Measurements from ENCODE around the gene ATP9A.
"Not testable (repeated sequence)": the region's sequence is repeated elsewhere in the genome, so short reads cannot be mapped to it uniquely, and the experiment has no call there.

The ATP9A gene

GRCh38 chr20:51796340-51796739 lies 28.1 kb upstream of the ATP9A start:
- DNase-seq: no peak

DNA sequence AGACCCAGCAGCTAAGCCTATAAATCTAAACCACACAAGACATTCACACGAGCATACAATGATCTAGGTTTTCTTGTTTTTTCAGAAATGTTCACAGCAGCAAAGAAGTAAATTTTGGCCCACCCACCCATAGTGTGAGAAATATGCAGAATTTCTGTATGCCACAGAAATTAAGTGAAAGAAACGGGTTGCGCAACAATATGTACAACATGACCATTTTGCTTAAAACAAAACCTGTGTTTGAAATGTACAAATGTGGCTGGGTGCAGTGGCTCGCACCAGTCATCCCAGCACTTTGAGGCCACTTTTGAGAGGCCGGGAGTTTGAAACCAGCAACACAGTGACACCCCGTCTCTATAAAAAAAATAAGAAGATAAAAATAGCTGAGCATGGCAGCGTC lies 24.8 kb upstream of the ATP9A start:
- DNase-seq: no peak

GRCh38 chr20:51791626-51792025 lies 23.4 kb upstream of the ATP9A start:
- DNase-seq: no peak

GRCh38 chr20:51790256-51790655 lies 22.1 kb upstream of the ATP9A start:
- no peak for DNase-seq

GRCh38 chr20:51789434-51789833 lies 21.2 kb upstream of the ATP9A start:
- DNase-seq: no peak

- no peak for DNase-seq
These were observed 20.6 kb upstream of the ATP9A start for GRCh38 chr20:51788822-51789221.

- DNase-seq: no peak
These were observed 16.1 kb upstream of the ATP9A start for GRCh38 chr20:51784299-51784698.

DNA sequence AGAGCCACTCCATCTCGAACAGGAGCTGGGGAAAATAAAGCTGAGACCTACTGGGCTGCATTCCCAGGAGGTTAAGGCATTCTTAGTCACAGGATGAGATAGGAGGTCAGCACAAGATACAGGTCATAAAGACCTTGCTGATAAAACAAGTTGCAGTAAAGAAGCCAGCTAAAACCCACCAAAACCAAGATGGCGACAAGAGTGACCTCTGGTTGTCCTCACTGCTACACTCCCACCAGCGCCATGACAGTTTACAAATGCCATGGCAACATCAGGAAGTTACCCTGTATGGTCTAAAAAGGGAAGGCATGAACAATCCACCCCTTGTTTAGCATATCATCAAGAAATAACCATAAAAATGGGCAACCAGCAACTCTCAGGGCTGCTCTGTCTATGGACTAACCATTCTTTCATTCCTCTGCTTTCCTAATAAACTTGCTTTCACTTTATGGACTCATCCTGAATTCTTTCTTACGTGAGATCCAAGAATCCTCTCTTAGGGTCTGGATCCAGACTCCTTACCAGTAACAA lies 10.1 kb upstream of the ATP9A start:
- not testable (repeated sequence) for DNase-seq

- no peak for DNase-seq
These were observed 7.1 kb upstream of the ATP9A start for GRCh38 chr20:51775241-51775640.

GRCh38 chr20:51772236-51772635 lies 4.0 kb upstream of the ATP9A start:
- no peak for DNase-seq

GRCh38 chr20:51769976-51770615 lies 1.9 kb upstream of the ATP9A start:
- no peak for DNase-seq

DNA sequence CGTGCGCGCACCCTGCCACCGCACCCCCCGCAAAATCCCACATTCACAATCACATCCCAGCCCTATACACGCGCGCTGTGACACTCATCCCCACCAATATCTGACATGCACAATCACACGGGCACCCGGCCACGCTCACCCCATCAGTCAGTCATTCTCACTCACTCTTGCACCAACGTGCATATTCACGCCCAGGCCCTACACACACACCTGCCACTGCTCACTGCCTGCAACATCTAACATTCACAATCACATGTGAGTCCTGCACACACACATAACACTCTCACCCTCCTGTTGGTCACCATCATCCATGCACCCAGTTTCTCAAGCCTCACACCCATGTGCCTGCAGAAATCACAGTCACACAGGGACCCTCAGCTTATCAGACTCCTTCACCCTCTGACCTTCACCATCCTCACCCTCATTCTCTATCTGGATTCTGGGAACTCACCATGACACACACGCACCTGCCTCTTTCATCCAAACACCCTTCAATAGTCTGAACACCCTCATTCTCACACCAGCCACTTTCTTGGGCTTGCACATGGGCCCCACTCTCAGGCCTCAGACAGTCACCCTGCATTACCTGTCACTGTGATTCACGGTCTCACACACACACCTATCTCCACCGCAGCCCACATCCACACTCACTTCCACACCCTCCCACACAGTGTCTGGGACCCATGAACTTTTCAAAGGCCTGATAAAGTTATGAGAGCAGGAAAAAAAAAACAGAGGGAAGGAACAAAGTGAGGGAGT lies 748 bp upstream of the ATP9A start:
- DNase-seq: peak; percentile 57

- peak; percentile 83 for DNase-seq
These were observed 960 bp downstream of the ATP9A start for GRCh38 chr20:51766994-51767866.

GRCh38 chr20:51765381-51765780 lies 2.8 kb downstream of the ATP9A start:
- not testable (repeated sequence) for DNase-seq

GRCh38 chr20:51763965-51764602 lies 4.1 kb downstream of the ATP9A start:
- peak; percentile 12 for DNase-seq

DNA sequence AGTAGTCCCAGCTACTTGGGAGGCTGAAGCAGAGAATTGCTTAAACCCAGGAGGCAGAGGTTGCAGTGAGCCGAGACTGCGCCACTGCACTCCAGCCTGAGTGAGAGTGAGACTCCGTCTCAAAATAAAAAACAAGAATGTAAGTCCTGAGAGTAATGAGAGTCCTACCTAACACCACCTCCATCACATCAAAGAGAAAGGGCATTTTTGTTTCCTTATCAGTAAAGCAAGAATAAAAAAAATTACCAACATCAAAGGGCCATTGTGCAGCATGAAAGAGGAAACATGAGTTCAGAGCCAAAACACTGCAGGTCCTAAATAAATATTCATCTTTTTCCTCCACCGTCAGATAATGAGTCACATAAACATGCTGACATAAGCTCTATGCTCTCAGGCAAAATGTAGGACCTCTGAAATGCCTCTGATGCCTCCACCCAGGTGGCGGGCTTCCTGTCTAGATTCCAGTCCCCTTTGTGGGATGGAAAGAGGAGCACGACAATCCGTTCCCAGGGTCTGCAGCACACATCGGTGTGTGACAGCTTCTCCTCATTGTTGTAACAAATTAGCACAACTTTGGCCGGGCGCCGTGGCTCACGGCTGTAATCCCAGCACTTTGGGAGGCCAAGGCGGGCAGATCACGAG lies 7.2 kb downstream of the ATP9A start:
- DNase-seq: no peak

- no peak for DNase-seq
These were observed 8.2 kb downstream of the ATP9A start for GRCh38 chr20:51759769-51760510.

DNA sequence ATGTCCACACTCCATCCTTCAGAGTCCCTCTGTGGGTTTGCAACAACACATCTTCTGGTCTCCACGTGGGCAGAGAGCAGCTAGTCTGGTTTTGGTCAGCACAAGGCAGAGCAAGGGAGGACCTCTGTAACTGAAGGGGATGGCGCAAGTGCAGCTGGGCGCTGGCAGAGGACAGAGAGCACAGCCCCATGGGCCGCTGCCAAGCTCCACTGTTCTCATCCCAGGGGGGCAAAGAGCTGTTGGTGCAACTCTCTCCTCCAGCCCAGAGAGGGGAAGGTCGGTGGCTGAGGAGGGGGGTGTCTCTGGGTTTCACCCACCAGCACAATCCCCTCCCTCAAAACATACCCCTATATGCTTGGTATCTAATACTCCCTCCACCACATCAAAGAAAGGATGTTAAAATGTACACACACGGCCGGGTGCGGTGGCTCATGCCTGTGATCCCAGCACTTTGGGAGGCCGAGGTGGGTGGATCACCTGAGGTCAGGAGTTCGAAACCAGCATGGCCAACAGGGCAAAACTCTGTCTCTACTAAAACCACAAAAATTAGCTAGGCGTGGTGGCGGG lies 9.1 kb downstream of the ATP9A start:
- no peak for DNase-seq

DNA sequence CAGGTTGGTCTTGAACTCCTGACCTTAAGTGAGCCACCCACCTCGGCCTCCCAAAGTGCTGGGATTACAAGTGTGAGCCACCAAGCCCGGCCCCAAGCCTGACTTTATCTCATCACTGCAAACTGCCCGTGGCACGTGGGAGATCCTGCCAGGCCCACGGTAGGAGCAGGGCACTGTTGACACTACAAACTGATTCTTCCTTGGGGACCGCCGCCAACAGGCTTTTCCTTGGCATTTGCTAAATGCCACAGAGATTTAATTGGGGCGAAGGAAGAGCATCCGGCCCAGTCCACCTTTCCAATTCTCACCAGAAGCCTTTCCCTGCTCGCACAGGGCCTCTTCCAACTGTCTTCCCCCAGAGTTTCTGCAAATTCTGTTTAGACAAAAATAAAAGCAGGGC lies 11.0 kb downstream of the ATP9A start:
- no peak for DNase-seq

DNA sequence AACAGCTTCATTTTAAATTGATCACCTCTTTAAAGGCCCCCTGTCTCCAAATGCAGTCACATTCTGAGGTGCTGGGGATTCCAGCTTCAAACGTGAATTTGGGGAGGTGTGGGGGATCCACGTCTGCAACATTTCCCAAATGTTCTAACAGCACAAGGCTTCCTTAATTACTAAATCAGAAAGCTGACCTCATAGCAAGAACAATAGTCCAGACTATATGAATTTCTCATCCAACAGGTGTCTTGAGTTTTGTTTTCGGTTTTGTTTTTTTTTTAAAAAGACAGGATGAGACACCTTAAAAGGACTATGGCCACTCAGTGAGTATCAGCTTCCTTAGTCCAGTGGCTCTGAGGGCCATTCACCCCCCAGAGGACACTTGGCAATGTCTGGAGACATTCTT lies 11.5 kb downstream of the ATP9A start:
- no peak for DNase-seq

DNA sequence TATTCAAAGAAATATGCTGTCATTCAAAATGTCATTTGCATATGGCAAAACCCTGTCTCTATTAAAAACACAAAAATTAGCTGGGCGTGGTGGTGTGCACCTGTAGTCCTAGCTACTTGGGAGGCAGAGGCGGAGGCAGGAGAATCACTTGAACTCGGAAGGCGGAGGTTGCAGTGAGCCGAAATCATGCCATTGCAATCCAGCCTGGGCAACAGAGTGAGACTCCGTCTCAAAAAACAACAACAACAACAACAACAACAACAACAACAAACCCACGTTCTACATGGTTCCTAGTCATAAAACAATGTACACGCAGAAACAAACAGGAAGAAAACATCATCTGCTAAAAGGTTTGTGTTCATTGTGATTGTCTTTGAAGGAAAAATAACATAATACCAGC lies 15.0 kb downstream of the ATP9A start:
- not testable (repeated sequence) for DNase-seq
